Measurements from ENCODE around the gene HFE. TPM values are rescaled to one million over a fixed set of nuclear protein-coding genes. Genes with fewer than 3 reads are reported as not detected.
A peak's percentile ranks its signal among the peaks of the same experiment; 100 is the strongest.

Gene HFE
- total and polyA plus RNA-seq, 2 of the 13 experiments (the other 11 are each of a cell fraction or from before 2014, with no cell fraction given), result 3.7 to 6.3 TPM

DNA sequence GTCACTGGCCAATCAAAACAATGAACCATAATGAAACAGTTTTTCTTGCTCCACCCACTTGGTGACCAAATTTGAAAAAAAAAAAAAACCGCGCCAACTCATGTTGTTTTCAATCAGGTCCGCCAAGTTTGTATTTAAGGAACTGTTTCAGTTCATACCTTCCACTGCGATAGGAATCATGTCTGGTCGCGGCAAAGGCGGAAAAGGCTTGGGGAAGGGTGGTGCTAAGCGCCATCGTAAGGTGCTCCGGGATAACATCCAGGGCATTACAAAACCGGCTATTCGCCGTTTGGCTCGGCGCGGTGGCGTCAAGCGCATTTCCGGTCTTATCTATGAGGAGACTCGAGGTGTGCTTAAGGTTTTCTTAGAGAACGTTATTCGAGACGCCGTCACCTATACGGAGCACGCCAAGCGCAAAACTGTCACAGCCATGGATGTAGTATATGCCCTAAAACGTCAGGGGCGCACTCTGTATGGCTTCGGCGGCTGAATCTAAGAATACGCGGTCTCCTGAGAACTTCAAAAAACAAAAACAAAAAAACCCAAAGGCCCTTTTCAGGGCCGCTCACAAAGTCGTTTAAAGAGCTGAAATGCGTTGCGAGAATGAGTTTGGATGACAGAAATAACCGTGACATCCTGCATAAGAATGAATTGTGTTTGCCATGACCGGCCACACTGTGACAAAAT lies 16.7 kb downstream of the HFE start (continued):
- TF ChIP-seq, protein P1, sequence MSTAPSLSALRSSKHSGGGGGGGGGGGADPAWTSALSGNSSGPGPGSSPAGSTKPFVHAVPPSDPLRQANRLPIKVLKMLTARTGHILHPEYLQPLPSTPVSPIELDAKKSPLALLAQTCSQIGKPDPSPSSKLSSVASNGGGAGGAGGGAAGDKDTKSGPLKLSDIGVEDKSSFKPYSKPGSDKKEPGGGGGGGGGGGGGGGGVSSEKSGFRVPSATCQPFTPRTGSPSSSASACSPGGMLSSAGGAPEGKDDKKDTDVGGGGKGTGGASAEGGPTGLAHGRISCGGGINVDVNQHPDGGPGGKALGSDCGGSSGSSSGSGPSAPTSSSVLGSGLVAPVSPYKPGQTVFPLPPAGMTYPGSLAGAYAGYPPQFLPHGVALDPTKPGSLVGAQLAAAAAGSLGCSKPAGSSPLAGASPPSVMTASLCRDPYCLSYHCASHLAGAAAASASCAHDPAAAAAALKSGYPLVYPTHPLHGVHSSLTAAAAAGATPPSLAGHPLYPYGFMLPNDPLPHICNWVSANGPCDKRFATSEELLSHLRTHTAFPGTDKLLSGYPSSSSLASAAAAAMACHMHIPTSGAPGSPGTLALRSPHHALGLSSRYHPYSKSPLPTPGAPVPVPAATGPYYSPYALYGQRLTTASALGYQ (CRISPR knock-in tag; IDR thresholded peaks at IDR 0.05), result peak; percentile 93
- peak; percentile 92 for TF ChIP-seq FOXK1 (CRISPR knock-in tag; IDR thresholded peaks at IDR 0.05; ENCODE audit: borderline replicate concordance, low read depth)
- no peak for TF ChIP-seq HMGA1 (CRISPR knock-in tag; conservative IDR thresholded peaks at IDR 0.05)
- TF ChIP-seq, protein P2, sequence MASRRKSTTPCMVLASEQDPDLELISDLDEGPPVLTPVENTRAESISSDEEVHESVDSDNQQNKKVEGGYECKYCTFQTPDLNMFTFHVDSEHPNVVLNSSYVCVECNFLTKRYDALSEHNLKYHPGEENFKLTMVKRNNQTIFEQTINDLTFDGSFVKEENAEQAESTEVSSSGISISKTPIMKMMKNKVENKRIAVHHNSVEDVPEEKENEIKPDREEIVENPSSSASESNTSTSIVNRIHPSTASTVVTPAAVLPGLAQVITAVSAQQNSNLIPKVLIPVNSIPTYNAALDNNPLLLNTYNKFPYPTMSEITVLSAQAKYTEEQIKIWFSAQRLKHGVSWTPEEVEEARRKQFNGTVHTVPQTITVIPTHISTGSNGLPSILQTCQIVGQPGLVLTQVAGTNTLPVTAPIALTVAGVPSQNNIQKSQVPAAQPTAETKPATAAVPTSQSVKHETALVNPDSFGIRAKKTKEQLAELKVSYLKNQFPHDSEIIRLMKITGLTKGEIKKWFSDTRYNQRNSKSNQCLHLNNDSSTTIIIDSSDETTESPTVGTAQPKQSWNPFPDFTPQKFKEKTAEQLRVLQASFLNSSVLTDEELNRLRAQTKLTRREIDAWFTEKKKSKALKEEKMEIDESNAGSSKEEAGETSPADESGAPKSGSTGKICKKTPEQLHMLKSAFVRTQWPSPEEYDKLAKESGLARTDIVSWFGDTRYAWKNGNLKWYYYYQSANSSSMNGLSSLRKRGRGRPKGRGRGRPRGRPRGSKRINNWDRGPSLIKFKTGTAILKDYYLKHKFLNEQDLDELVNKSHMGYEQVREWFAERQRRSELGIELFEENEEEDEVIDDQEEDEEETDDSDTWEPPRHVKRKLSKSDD (CRISPR knock-in tag; IDR thresholded peaks at IDR 0.05; ENCODE audit: low read depth), result peak; percentile 92
- TF ChIP-seq ZNF335 (CRISPR knock-in tag; IDR thresholded peaks at IDR 0.05), result peak; percentile 82; the same call in 1 of the 2 replicates
- TF ChIP-seq PHF5A (CRISPR knock-in tag; IDR thresholded peaks at IDR 0.05; ENCODE audit: low read depth, unreplicated experiment), result no peak
- TF ChIP-seq EP300 (IDR thresholded peaks at IDR 0.05; ENCODE audit: low read depth in 2 of 2, low read length in 2 of 2), result peak; percentile 69 to 96; a peak in 3 of 4 replicates
- peak; percentile 92 for TF ChIP-seq EP300 (CRISPR knock-in tag; IDR thresholded peaks at IDR 0.05; ENCODE audit: borderline replicate concordance)
- TF ChIP-seq ZNF672 (CRISPR knock-in tag; IDR thresholded peaks at IDR 0.05), result peak; percentile 60; the same call in 1 of the 2 replicates
- no peak for TF ChIP-seq SCMH1 (CRISPR knock-in tag; IDR thresholded peaks at IDR 0.05; ENCODE audit: borderline replicate concordance)
- peak; percentile 84; the same call in 1 of the 2 replicates for TF ChIP-seq NCOA1 (CRISPR knock-in tag; IDR thresholded peaks at IDR 0.05)
- 0 out of 2 replicates have a peak, but pooled peaks have one; percentile 70 for TF ChIP-seq RFXANK (CRISPR knock-in tag; IDR thresholded peaks at IDR 0.05)
- TF ChIP-seq, protein P3, sequence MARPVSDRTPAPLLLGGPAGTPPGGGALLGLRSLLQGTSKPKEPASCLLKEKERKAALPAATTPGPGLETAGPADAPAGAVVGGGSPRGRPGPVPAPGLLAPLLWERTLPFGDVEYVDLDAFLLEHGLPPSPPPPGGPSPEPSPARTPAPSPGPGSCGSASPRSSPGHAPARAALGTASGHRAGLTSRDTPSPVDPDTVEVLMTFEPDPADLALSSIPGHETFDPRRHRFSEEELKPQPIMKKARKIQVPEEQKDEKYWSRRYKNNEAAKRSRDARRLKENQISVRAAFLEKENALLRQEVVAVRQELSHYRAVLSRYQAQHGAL (CRISPR knock-in tag; IDR thresholded peaks at IDR 0.05; ENCODE audit: not compliant biosample characterization), result peak; percentile 56
- TF ChIP-seq RARG (CRISPR knock-in tag; IDR thresholded peaks at IDR 0.05; ENCODE audit: low read depth), result peak; percentile 91; the same call in 1 of the 2 replicates
- TF ChIP-seq FIP1L1 (IDR thresholded peaks at IDR 0.05; ENCODE audit: borderline replicate concordance, insufficient read depth, low read depth, low read length), result peak; percentile 100
- peak; percentile 85 for TF ChIP-seq ZNF614 (CRISPR knock-in tag; IDR thresholded peaks at IDR 0.05; ENCODE audit: borderline replicate concordance)
- TF ChIP-seq ZNF326 (CRISPR knock-in tag; IDR thresholded peaks at IDR 0.05; ENCODE audit: borderline replicate concordance), result no peak
- TF ChIP-seq ZBTB7B (CRISPR knock-in tag; IDR thresholded peaks at IDR 0.05), result peak; percentile 51
- peak; percentile 76 for TF ChIP-seq MBD4 (IDR thresholded peaks at IDR 0.05; ENCODE audit: borderline replicate concordance, low read length)
- TF ChIP-seq KLF12 (CRISPR knock-in tag; IDR thresholded peaks at IDR 0.05; ENCODE audit: borderline replicate concordance), result peak; percentile 93
- peak; percentile 74; the same call in 1 of the 2 replicates for TF ChIP-seq MIER3 (CRISPR knock-in tag; IDR thresholded peaks at IDR 0.05; ENCODE audit: borderline replicate concordance)
- peak; percentile 86; the same call in 1 of the 2 replicates for TF ChIP-seq ZNF546 (CRISPR knock-in tag; conservative IDR thresholded peaks at IDR 0.05)
- TF ChIP-seq ZFP36L1 (CRISPR knock-in tag; IDR thresholded peaks at IDR 0.05), result peak; percentile 95; the same call in 1 of the 2 replicates
- TF ChIP-seq, protein P4, sequence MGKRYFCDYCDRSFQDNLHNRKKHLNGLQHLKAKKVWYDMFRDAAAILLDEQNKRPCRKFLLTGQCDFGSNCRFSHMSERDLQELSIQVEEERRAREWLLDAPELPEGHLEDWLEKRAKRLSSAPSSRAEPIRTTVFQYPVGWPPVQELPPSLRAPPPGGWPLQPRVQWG (CRISPR knock-in tag; IDR thresholded peaks at IDR 0.05; ENCODE audit: borderline replicate concordance, low read depth), result no peak
